Left ventricle myocardium inferior (tissue), 1 donor: ENCODE data around the gene RNF32. TPM values are rescaled to one million over a fixed set of nuclear protein-coding genes. Genes with fewer than 3 reads are reported as not detected.

Source experiments
- DNase-seq: peaks from one replicate; pipeline ENCODE4 v3.0.0-alpha.2; 2020
- H3K27ac ChIP-seq: fragments of 200-600 bp; replicated peaks from 2 replicates; pipeline ENCODE4 v1.8.0; 2021
- H3K27me3 ChIP-seq: fragments of 200-600 bp; 2 replicates; pipeline ENCODE4 v1.8.0; 2021; ENCODE audit warnings: low read depth
- H3K36me3 ChIP-seq: fragments of 200-600 bp; 2 replicates; pipeline ENCODE4 v1.8.0; 2021
- H3K4me1 ChIP-seq: fragments of 200-600 bp; 2 replicates; pipeline ENCODE4 v1.8.0; 2021
- H3K4me3 ChIP-seq: fragments of 200-600 bp; 2 replicates; pipeline ENCODE4 v1.8.0; 2021; ENCODE audit warnings: mild to moderate bottlenecking, moderate library complexity
- H3K9me3 ChIP-seq: fragments of 200-600 bp; replicated peaks from 2 replicates; pipeline ENCODE4 v1.8.0; 2021
- CTCF ChIP-seq: fragments of 200-600 bp; IDR thresholded peaks from 2 replicates; pipeline ENCODE4 v1.8.0; 2021; ENCODE audit warnings: antibody characterized with exemption, mild to moderate bottlenecking, borderline replicate concordance
- intact Hi-C: fragments of 100-400 bp; cut with micrococcal nuclease; formaldehyde crosslinking; loops from one replicate; pipeline ENCODE4 v1.11.0; 2022
- total RNA-seq: library from RNA; stranded (reverse); fragmentation: NEBNext Ultra II Directional; extraction: Animal tissue kit (Norgen Biotek cat#: 25700); gene quantifications from one replicate; pipeline ENCODE4 v1.2.1, GENCODE V29; 2021
- donor health status: DM: no; HTN: yes; CAD: no; lungs with severe emphysema.

The RNF32 gene
- total RNA-seq, 1 donor from 2014 or later: not detected

GRCh38 chr7:156606135-156606534 lies 34.4 kb upstream of the RNF32 start:
- peaks cover 21% of the 10 kb centered on the region for H3K4me1 ChIP-seq
- H3K27ac ChIP-seq: no peak overlapping the region
- no peak overlapping the region for H3K4me3 ChIP-seq
- peaks cover 45% of the 10 kb centered on the region for H3K27me3 ChIP-seq
- no peak for DNase-seq
- intact Hi-C loops: no loop called here
- TF ChIP-seq CTCF: no peak
- no peaks in the 10 kb centered on the region for H3K9me3 ChIP-seq
- no peaks in the 10 kb centered on the region for H3K36me3 ChIP-seq

GRCh38 chr7:156606691-156607331 lies 33.8 kb upstream of the RNF32 start:
- no peak for DNase-seq
- peaks cover 21% of the 10 kb centered on the region for H3K4me1 ChIP-seq
- no peak overlapping the region for H3K27ac ChIP-seq
- H3K36me3 ChIP-seq: no peaks in the 10 kb centered on the region
- no peaks in the 10 kb centered on the region for H3K9me3 ChIP-seq
- TF ChIP-seq CTCF: no peak
- H3K27me3 ChIP-seq: peaks cover 45% of the 10 kb centered on the region
- intact Hi-C loops: no loop called here
- peak overlapping the region; percentile 59 for H3K4me3 ChIP-seq

- H3K4me3 ChIP-seq: peak overlapping the region; percentile 59
- no peaks in the 10 kb centered on the region for H3K9me3 ChIP-seq
- intact Hi-C loops: no loop called here
- no peak for TF ChIP-seq CTCF
- H3K27me3 ChIP-seq: peaks cover 48% of the 10 kb centered on the region
- H3K27ac ChIP-seq: no peak overlapping the region
- H3K36me3 ChIP-seq: no peaks in the 10 kb centered on the region
- peaks cover 21% of the 10 kb centered on the region for H3K4me1 ChIP-seq
- DNase-seq: no peak
Observed at GRCh38 chr7:156607332-156608172, 33.0 kb upstream of the RNF32 start.

DNA sequence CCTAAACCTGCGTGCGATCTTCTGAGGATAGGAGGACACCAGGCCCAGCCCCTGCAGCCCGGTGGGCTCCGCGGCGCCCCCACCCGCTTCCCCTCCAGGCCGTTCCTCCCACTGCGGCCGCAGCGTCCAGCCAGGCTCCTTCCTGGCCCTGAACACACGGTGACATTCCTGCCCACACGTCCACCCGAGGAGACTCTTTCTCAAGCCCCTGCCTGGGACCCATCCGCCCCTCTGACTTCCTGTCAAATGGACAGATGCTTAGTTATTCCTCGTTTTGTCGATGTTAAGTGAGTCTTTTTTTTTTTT lies 32.4 kb upstream of the RNF32 start:
- TF ChIP-seq CTCF: no peak
- Histone ChIP-seq H3K27ac (peak overlapping the region; percentile 68), H3K9me3 (no peaks in the 10 kb centered on the region), H3K36me3 (no peaks in the 10 kb centered on the region), H3K27me3 (peaks cover 54% of the 10 kb centered on the region), H3K4me1 (peaks cover 21% of the 10 kb centered on the region), H3K4me3 (peak overlapping the region; percentile 59)
- intact Hi-C loops: no loop called here
- no peak for DNase-seq

DNA sequence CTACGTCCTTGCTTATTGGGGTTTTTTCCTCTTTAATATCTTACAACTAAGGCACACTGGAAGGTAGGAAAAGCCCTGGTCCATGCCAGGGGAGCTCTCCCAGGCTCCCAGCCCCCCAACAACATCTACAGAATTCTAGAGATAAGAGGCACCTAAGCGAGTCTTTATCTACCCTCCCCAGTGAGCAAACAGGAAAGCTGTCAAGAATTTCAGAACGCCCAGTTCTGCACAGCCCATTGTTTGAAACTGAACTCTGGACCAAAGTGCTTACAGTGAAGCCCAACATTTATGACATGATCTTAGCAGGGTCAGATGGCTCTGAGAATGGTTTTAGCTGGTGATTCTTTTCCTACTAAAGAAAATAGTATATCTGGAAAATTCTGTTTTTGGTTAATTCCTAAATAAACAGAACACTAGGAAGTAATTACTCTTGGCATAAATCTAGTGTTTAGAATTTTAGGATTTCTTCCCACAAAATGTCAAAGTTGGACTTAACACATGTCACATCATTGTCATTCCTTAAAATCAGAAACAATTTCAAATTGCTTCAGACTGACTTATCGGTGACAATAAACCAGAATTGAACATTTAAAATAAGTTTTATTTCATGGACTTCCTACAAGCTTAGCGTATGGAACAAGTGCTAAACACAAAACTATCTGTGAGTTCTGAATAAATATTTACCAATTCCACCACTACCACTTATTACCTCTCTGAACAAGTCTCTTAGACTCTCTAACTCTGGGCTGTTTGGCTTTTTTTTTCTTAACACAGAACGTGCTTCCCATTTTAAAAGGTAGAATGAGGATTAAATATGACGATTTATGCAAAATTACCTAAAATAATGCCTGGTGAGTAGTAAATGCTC lies 31.3 kb upstream of the RNF32 start:
- H3K27ac ChIP-seq: peak overlapping the region; percentile 68
- no peaks in the 10 kb centered on the region for H3K9me3 ChIP-seq
- no peak for DNase-seq
- H3K27me3 ChIP-seq: peaks cover 60% of the 10 kb centered on the region
- H3K36me3 ChIP-seq: no peaks in the 10 kb centered on the region
- no peak for TF ChIP-seq CTCF
- H3K4me3 ChIP-seq: no peak overlapping the region
- peaks cover 21% of the 10 kb centered on the region for H3K4me1 ChIP-seq
- intact Hi-C loops: no loop called here
